Small intestine (tissue), 7 donors: ENCODE data around the gene PSMB2. TPM values are rescaled to one million over a fixed set of nuclear protein-coding genes. Genes with fewer than 3 reads are reported as not detected.

Experiments
- DNase-seq, 2 donors: peaks; one replicate each; pipeline versions ENCODE4 v3.0.0 to v3.0.0-alpha.2; 2013
- FAIRE-seq: peaks from 2 replicates; lab custom pipeline; 2012; peaks lifted over from hg19 to GRCh38; lab: Jason Lieb, UNC
- H3K27ac ChIP-seq, 3 donors: one replicate each; pipeline ENCODE4 v1.5.1; 2013; ENCODE audit warnings: low read length in 2 of 3, mild to moderate bottlenecking in 2 of 3, control low read depth in 1 of 3, inconsistent platforms in 1 of 3, low read depth in 1 of 3, moderate library complexity in 1 of 3
- H3K27me3 ChIP-seq, 3 donors: one replicate each; pipeline ENCODE4 v1.6.1; 2013; ENCODE audit warnings: low read length in 3 of 3, inconsistent platforms in 1 of 3; ENCODE audit not compliant: control insufficient read depth in 3 of 3, insufficient read depth in 3 of 3
- H3K36me3 ChIP-seq, 3 donors: one replicate each; pipeline ENCODE4 v1.6.1; 2013; ENCODE audit warnings: low read length in 3 of 3, inconsistent platforms in 1 of 3, low read depth in 1 of 3, mild to moderate bottlenecking in 1 of 3, moderate library complexity in 1 of 3; ENCODE audit not compliant: control insufficient read depth in 3 of 3, insufficient read depth in 2 of 3
- H3K4me1 ChIP-seq, 3 donors: one replicate each; pipeline ENCODE4 v1.6.1; 2013; ENCODE audit warnings: low read length in 2 of 3, inconsistent platforms in 1 of 3, low read depth in 1 of 3, mild to moderate bottlenecking in 1 of 3, moderate library complexity in 1 of 3; ENCODE audit not compliant: control insufficient read depth in 3 of 3, insufficient read depth in 2 of 3
- H3K4me3 ChIP-seq, 3 donors: one replicate each; pipeline ENCODE4 v1.5.1; 2013; ENCODE audit warnings: low read length in 3 of 3, control low read depth in 1 of 3, inconsistent platforms in 1 of 3, low read depth in 1 of 3, mild to moderate bottlenecking in 1 of 3, moderate library complexity in 1 of 3
- H3K9me3 ChIP-seq, 2 donors: one replicate each; pipeline ENCODE4 v1.6.1; 2013; ENCODE audit warnings: low read depth in 1 of 2, low read length in 1 of 2; ENCODE audit not compliant: control insufficient read depth in 2 of 2, insufficient read depth in 1 of 2
- WGBS, 3 donors: extraction: QIAGEN DNeasy Blood & Tissue Kit; methylation state at CpG; one replicate each; pipeline ENCODE4 v1.1.7; 2013; 5-methylcytosine and 5-hydroxymethylcytosine counted together
- polyA plus RNA-seq, 4 donors: library from polyadenylated mRNA; stranded (reverse) in 3 of 4; unstranded in 1 of 4; fragments of 200-250 nt in 3 of 4; fragments of 120-200 nt in 1 of 4; gene quantifications; one replicate each; pipeline versions ENCODE4 v1.2.1 to v1.2.3, GENCODE V29; 2013
- donor health status: healthy with polysubstance abuse.
- donor health status: control.
- donor health status: control.
- donor health status: Bipolar disorder and iron deficiency.
- donor health status: healthy.

The PSMB2 gene
- polyA plus RNA-seq, 4 donors: 30.9 to 76.2 (median 44.8) TPM

GRCh38 chr1:35558374-35559316, 82.7 kb downstream of the PSMB2 start:
- WGBS, 3 donors: 29 to 46% (median 33%) methylated on average over 20 to 26 of the region's 26 CpGs
- no peaks in the 10 kb centered on the region for H3K9me3 ChIP-seq
- peaks cover 5 to 18% (median 9%) of the 10 kb centered on the region in 3 donors for H3K4me1 ChIP-seq
- FAIRE-seq: no peak
- DNase-seq: peak in 1 of 2 donors; percentile 48
- H3K27me3 ChIP-seq: no peaks in the 10 kb centered on the region
- peaks cover 0 to 33% (median 0%) of the 10 kb centered on the region in 3 donors for H3K36me3 ChIP-seq
- peak overlapping the region; percentile 63 to 96 (median 86) for H3K4me3 ChIP-seq
- peak overlapping the region in 2 of 3 donors; percentile 98 to 99 for H3K27ac ChIP-seq

GRCh38 chr1:35557611-35558373, 83.5 kb downstream of the PSMB2 start, which contains the start of gene NCDN:
Gene NCDN (plus strand): TSS chr1:35557799. CDS start chr1:35558191, 392 bp downstream.
- H3K27ac ChIP-seq: peak within 1 kb of the TSS; percentile 81 to 99 (median 98)
- peaks cover 5 to 18% (median 9%) of the 10 kb centered on the region in 3 donors for H3K4me1 ChIP-seq
- no peaks in the 10 kb centered on the region for H3K27me3 ChIP-seq
- WGBS, 3 donors: 0 to 1% (median 0%) methylated on average over 47 to 58 of the region's 58 CpGs
- peak within 1 kb of the TSS; percentile 80 to 96 (median 86) for H3K4me3 ChIP-seq
- DNase-seq (peak; percentile 97 to 100), FAIRE-seq (no peak)
- H3K36me3 ChIP-seq: peaks cover 0 to 28% (median 3%) of the 10 kb centered on the region in 3 donors
- H3K9me3 ChIP-seq: no peaks in the 10 kb centered on the region

DNA sequence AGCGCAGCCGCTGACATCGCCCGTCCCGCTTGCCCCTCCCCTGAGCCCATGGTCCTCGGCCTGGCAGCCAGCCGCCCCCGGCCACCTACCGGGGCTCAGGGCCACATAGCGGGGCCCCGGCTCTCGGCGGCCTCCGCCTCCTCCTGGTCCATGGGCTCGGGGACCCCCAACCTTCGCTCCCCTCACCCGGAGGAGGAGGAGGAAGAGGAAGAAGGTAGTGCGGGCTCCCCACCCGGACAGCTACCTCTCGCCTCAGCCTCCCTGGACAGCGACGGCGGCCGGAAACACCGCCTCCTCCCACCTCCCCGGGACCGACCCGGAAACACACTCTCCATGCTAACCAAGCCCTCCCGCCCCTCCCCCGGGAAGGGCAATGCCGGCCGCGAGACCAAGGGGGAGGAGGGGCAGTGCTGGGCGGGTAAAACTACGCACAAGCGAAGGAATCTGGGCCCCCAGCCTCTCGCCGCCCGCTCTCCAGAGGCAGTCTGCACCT, 84.2 kb downstream of the PSMB2 start, which contains the start of gene KIAA0319L:
Gene KIAA0319L (minus strand): TSS at position 286 of the 493 bp plus-strand sequence. CDS start 2,912 bp downstream, outside the sequence.
- WGBS, 3 donors: 1% methylated on average over 21 to 39 of the region's 39 CpGs
- Histone ChIP-seq H3K4me1 (peaks cover 5 to 18% (median 9%) of the 10 kb centered on the region in 3 donors), H3K27ac (peak within 1 kb of the TSS; percentile 81 to 99 (median 98)), H3K4me3 (peak within 1 kb of the TSS; percentile 80 to 96 (median 86)), H3K36me3 (peaks cover 0 to 27% (median 3%) of the 10 kb centered on the region in 3 donors), H3K9me3 (no peaks in the 10 kb centered on the region), H3K27me3 (no peaks in the 10 kb centered on the region)
- FAIRE-seq (no peak), DNase-seq (peak in 1 of 2 donors; percentile 87)

GRCh38 chr1:35556484-35557117, 84.7 kb downstream of the PSMB2 start:
- H3K4me3 ChIP-seq: peak overlapping the region; percentile 80 to 96 (median 86)
- WGBS, 3 donors: 1 to 2% (median 2%) methylated on average over 17 of the region's 17 CpGs
- peaks cover 5 to 18% (median 9%) of the 10 kb centered on the region in 3 donors for H3K4me1 ChIP-seq
- DNase-seq (peak in 1 of 2 donors; percentile 33), FAIRE-seq (no peak)
- peaks cover 0 to 25% (median 4%) of the 10 kb centered on the region in 3 donors for H3K36me3 ChIP-seq
- peak overlapping the region; percentile 81 to 99 (median 98) for H3K27ac ChIP-seq
- no peaks in the 10 kb centered on the region for H3K27me3 ChIP-seq
- H3K9me3 ChIP-seq: no peaks in the 10 kb centered on the region

DNA sequence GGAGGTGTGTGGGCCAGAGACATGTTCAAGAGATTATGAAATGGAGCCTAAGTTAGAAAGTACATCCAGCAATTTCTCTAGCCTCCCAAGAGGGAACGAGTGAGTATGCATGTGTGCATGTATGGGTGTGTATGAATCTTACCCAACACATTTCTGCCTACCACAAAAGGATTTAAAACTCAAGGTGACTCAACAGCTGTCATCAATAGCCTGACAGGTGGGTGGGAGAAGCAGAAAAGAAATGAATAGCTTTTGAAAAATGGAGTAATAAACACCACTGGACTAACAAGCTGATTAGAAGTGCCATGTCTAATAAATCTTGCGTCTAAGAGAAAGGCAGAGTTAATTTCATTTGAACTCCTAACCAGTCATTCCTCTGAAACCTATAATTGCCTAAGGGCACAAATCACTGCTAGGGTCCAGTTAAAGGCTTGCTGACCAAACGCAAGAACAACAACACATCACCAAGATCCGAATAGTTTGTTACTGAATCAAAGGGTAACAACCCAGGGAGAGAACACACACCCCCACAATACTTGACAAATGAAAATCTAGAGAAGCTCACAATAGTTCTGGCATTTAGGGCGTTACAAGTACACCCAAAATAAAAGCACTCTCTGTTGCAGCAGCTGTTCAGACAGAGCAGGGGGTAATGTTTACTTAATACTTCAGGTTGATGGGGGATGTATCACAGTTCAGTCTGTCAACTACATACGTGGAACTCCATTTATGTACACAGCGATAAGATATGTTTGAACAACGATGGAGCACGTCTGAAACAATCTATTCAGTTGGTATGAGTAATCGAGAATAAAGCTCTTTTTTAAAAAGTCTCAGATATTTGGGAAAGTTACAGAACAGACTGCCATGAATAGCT, 85.5 kb downstream of the PSMB2 start:
- 11 to 50% (median 30%) methylated on average over 10 of the region's 10 CpGs for WGBS, 3 donors
- no peaks in the 10 kb centered on the region for H3K27me3 ChIP-seq
- no peak for FAIRE-seq
- H3K36me3 ChIP-seq: peaks cover 0 to 21% (median 4%) of the 10 kb centered on the region in 3 donors
- no peaks in the 10 kb centered on the region for H3K9me3 ChIP-seq
- H3K27ac ChIP-seq: peak overlapping the region in 2 of 3 donors; percentile 98 to 99
- DNase-seq: peak; percentile 61 to 63
- H3K4me1 ChIP-seq: peaks cover 5 to 18% (median 9%) of the 10 kb centered on the region in 3 donors
- peak overlapping the region in 2 of 3 donors; percentile 86 to 96 for H3K4me3 ChIP-seq

- 66 to 70% (median 68%) methylated on average over 4 of the region's 4 CpGs for WGBS, 3 donors
- Histone ChIP-seq H3K4me1 (peaks cover 5 to 18% (median 9%) of the 10 kb centered on the region in 3 donors), H3K36me3 (peaks cover 0 to 19% (median 4%) of the 10 kb centered on the region in 3 donors), H3K27me3 (no peaks in the 10 kb centered on the region), H3K9me3 (no peaks in the 10 kb centered on the region), H3K4me3 (no peak overlapping the region), H3K27ac (no peak overlapping the region)
- no peak for DNase-seq
- FAIRE-seq: no peak
Observed at GRCh38 chr1:35555212-35555584, 86.1 kb downstream of the PSMB2 start.
